K562 (cell line): Measurements from ENCODE around the gene TMEM151A. TPM values are rescaled to one million over a fixed set of nuclear protein-coding genes. Genes with fewer than 3 reads are reported as not detected.
A peak's percentile ranks its signal among the peaks of the same experiment; 100 is the strongest.

Source experiments
- CCNT2 ChIP-seq: IDR thresholded peaks from 2 replicates; pipeline ENCODE4 v1.6.1; 2011; ENCODE audit warnings: borderline replicate concordance, low read depth, mild to moderate bottlenecking, moderate library complexity, mixed read lengths, low read length; ENCODE audit not compliant: insufficient read length; ENCODE audit errors: extremely low read depth
- CREB1 ChIP-seq, 2 experiments: sonication (generic) in 1 of 2; formaldehyde crosslinking in 1 of 2; IDR thresholded peaks; 2 replicates each; pipeline versions ENCODE4 v1.6.1 to v1.8.0; 2012 to 2022; ENCODE audit warnings: inconsistent platforms in 1 of 2, mild to moderate bottlenecking in 1 of 2, missing genetic modification reagents in 1 of 2, moderate library complexity in 1 of 2
- EGR1 ChIP-seq: fragments of 450-650 bp; conservative IDR thresholded peaks from 2 replicates; pipeline ENCODE4 v1.6.1; 2017; ENCODE audit warnings: mild to moderate bottlenecking
- ELF2 ChIP-seq: fragments of 250-450 bp; sonication (Bioruptor Pico); IDR thresholded peaks from 2 replicates; pipeline ENCODE4 v1.5.0; 2021; ENCODE audit warnings: mild to moderate bottlenecking
- FOXM1 ChIP-seq, 2 experiments: fragments of 450-650 bp in 1 of 2; sonication (generic) in 1 of 2; formaldehyde crosslinking in 1 of 2; IDR thresholded peaks; 2 replicates each; pipeline versions ENCODE4 v1.6.1 to v1.9.0; 2017 to 2022; ENCODE audit warnings: low read depth in 2 of 2, mild to moderate bottlenecking in 2 of 2, missing genetic modification reagents in 1 of 2, moderate library complexity in 1 of 2
- GABPB2 ChIP-seq: fragments of 250-450 bp; sonication (Bioruptor Pico); conservative IDR thresholded peaks from 2 replicates; pipeline ENCODE4 v1.5.1; 2021; ENCODE audit warnings: mild to moderate bottlenecking
- HLTF ChIP-seq: fragments of 450-650 bp; IDR thresholded peaks from 2 replicates; pipeline ENCODE4 v1.6.1; 2016
- KLF13 ChIP-seq: fragments of 450-650 bp; IDR thresholded peaks from 2 replicates; pipeline ENCODE4 v1.6.1; 2016; ENCODE audit warnings: missing genetic modification characterization, low read depth, mild to moderate bottlenecking, missing compliant biosample characterization, moderate library complexity, borderline replicate concordance
- LARP7 ChIP-seq: fragments of 450-650 bp; IDR thresholded peaks from 2 replicates; pipeline ENCODE4 v1.6.1; 2016
- LCOR ChIP-seq: sonication (generic); formaldehyde crosslinking; IDR thresholded peaks from 2 replicates; pipeline ENCODE4 v1.8.0; 2022; ENCODE audit warnings: mild to moderate bottlenecking, missing genetic modification reagents
- NCOA6 ChIP-seq: fragments of 450-650 bp; IDR thresholded peaks from 2 replicates; pipeline ENCODE4 v1.6.1; 2017; ENCODE audit warnings: mild to moderate bottlenecking
- NFE2 ChIP-seq: IDR thresholded peaks from 2 replicates; pipeline ENCODE4 v1.6.1; 2014; ENCODE audit warnings: antibody characterized with exemption, low read depth
- POLR2H ChIP-seq: IDR thresholded peaks from 2 replicates; pipeline ENCODE4 v1.6.1; 2016; ENCODE audit warnings: missing genetic modification characterization, low read depth, mild to moderate bottlenecking, control low read depth, missing compliant biosample characterization, moderate library complexity
- PYGO2 ChIP-seq: fragments of 450-650 bp; IDR thresholded peaks from 2 replicates; pipeline ENCODE4 v1.6.1; 2016; ENCODE audit warnings: mild to moderate bottlenecking, missing genetic modification characterization, moderate library complexity, missing compliant biosample characterization
- RBM15 ChIP-seq: fragments of 200-400 bp; formaldehyde crosslinking; IDR thresholded peaks from 2 replicates; pipeline ENCODE4 v1.6.1; 2018; ENCODE audit warnings: mild to moderate bottlenecking, low read length, moderate library complexity; ENCODE audit not compliant: insufficient read depth
- RCOR1 ChIP-seq, 2 experiments: IDR thresholded peaks; 2 replicates each; pipeline ENCODE4 v1.6.1; 2012; ENCODE audit warnings: low read depth in 2 of 2, low read length in 2 of 2, borderline replicate concordance in 1 of 2, improper control_type of control experiment in 1 of 2
- RFX1 ChIP-seq: fragments of 450-650 bp; IDR thresholded peaks from 2 replicates; pipeline ENCODE4 v1.6.1; 2016; ENCODE audit warnings: mild to moderate bottlenecking, moderate library complexity
- SETDB1 ChIP-seq: IDR thresholded peaks from one replicate; pipeline ENCODE4 v1.6.1; 2012; ENCODE audit warnings: low read length, control low read depth, inconsistent platforms
- TAF7 ChIP-seq: fragments of 450-650 bp; IDR thresholded peaks from 2 replicates; pipeline ENCODE4 v1.6.1; 2016; ENCODE audit warnings: missing genetic modification characterization, missing compliant biosample characterization
- ZBTB1 ChIP-seq: sonication (generic); formaldehyde crosslinking; IDR thresholded peaks from 2 replicates; pipeline ENCODE4 v1.8.1; 2023; ENCODE audit warnings: missing genetic modification reagents, low read depth, mild to moderate bottlenecking, borderline replicate concordance
- ZNF324 ChIP-seq: fragments of 250-450 bp; sonication (Bioruptor Pico); IDR thresholded peaks from 2 replicates; pipeline ENCODE4 v1.4.0; 2020; ENCODE audit warnings: mild to moderate bottlenecking
- polyA plus RNA-seq, 8 experiments: library from polyadenylated mRNA; depleted of rRNA in 4 of 8; stranded (reverse) in 5 of 8; unstranded in 3 of 8; fragments of >200 nt; fragmentation: Nextera tagmentation in 2 of 8; fragmentation: Illumina TruSeq in 1 of 8; extraction: Ambion mirVana in 2 of 8; extraction: Trizol in 1 of 8; gene quantifications; 2 replicates each; pipeline versions ENCODE4 v1.2.1 to v1.2.3, GENCODE V29; 2011 to 2014; ENCODE audit warnings: inconsistent platforms in 1 of 8, missing spikeins in 1 of 8
- total RNA-seq, 7 experiments: library from RNA; depleted of rRNA in 6 of 7; stranded (reverse); fragments of >200 nt in 6 of 7; fragmentation: Illumina TruSeq in 2 of 7; extraction: Trizol in 2 of 7; gene quantifications; 2 replicates each; pipeline versions ENCODE4 v1.2.1 to v1.2.3, GENCODE V29; 2011 to 2021; ENCODE audit warnings: low replicate concordance in 1 of 7
- TF ChIP-seq, protein P1 (sequence below): fragments of 200-800 bp; sonication (Bioruptor generic); IDR thresholded peaks from 2 replicates; pipeline ENCODE4 v1.6.1; 2017; ENCODE audit warnings: missing genetic modification characterization, missing compliant biosample characterization
- TF ChIP-seq, protein P2 (sequence below): conservative IDR thresholded peaks from 2 replicates; pipeline ENCODE4 v1.6.1; 2011; ENCODE audit warnings: low read depth, mild to moderate bottlenecking, low read length; ENCODE audit not compliant: control insufficient read depth
- TF ChIP-seq, protein P3 (sequence below): fragments of 250-450 bp; sonication (Bioruptor Pico); IDR thresholded peaks from 2 replicates; pipeline ENCODE4 v1.8.0; 2021; ENCODE audit warnings: borderline replicate concordance, mild to moderate bottlenecking, moderate library complexity; ENCODE audit not compliant: poor library complexity, severe bottlenecking

TMEM151A gene
- total and polyA plus RNA-seq, 9 of the 15 experiments (the other 6 are each of a cell fraction or from before 2014, with no cell fraction given), result not detected

DNA sequence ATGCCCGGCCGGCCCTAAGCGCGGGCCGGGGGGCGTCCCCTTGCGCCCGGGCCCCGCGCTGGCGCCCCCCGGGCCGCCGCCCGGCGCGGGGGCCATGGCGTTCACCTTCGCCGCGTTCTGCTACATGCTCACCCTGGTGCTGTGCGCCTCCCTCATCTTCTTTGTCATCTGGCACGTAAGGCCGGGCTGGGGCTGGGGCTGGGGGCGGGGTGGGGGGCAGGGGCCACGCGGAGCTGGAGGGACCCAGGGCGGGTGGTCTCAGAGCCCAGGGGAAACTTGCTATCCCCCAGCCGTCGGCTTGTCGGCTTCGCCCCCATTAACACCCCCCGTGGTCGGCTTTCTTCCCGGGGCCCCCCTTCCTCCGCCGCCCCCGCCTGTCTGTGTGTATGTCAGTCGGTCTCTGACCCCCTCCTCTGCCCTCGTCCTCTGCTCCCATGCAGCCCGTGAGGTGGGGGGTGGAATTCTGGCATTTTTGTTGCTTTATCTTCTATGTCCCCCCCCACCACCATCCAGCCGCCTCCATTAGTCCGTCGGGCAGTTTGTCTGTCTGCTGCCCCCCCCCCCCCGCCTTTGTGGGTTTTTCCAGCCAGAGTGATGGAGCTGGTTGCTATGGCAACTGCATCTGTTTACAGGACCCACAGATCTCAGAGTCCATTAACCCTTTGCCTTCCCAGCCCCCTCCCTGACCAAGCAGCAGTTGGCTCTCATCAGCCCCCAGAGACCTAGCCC, 13.2 kb upstream of the TMEM151A start (continued):
- TF ChIP-seq PYGO2 (tag) (no peak), HLTF (no peak), RFX1 (peak; percentile 90), NCOA6 (no peak), KLF13 (tag) (no peak), GABPB2 (CRISPR knock-in tag) (no peak), POLR2H (tag) (no peak), TAF7 (tag) (no peak), NFE2 (no peak), EGR1 (peak; percentile 40; the same call in 1 of the 2 replicates), ZBTB1 (no peak), SETDB1 (no peak), LCOR (CRISPR knock-in tag) (no peak), ZNF324 (CRISPR knock-in tag) (no peak), ELF2 (CRISPR knock-in tag) (no peak), RBM15 (no peak), LARP7 (no peak), CCNT2 (peak; percentile 42), RCOR1 (IDR thresholded peaks at IDR 0.05; ENCODE audit: borderline replicate concordance in 1 of 2, low read depth in 2 of 2, low read length in 2 of 2) (peak in 1 of 2 experiments; percentile 72; a peak in 2 of 4 replicates), FOXM1 (IDR thresholded peaks at IDR 0.05; ENCODE audit: low read depth) (no peak), FOXM1 (CRISPR knock-in tag; IDR thresholded peaks at IDR 0.05; ENCODE audit: low read depth) (no peak), CREB1 (IDR thresholded peaks at IDR 0.05) (no peak), CREB1 (CRISPR knock-in tag; IDR thresholded peaks at IDR 0.05) (no peak)
- TF ChIP-seq, protein P1, sequence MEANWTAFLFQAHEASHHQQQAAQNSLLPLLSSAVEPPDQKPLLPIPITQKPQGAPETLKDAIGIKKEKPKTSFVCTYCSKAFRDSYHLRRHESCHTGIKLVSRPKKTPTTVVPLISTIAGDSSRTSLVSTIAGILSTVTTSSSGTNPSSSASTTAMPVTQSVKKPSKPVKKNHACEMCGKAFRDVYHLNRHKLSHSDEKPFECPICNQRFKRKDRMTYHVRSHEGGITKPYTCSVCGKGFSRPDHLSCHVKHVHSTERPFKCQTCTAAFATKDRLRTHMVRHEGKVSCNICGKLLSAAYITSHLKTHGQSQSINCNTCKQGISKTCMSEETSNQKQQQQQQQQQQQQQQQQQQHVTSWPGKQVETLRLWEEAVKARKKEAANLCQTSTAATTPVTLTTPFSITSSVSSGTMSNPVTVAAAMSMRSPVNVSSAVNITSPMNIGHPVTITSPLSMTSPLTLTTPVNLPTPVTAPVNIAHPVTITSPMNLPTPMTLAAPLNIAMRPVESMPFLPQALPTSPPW (CRISPR knock-in tag), result peak; percentile 70
- TF ChIP-seq, protein P2, sequence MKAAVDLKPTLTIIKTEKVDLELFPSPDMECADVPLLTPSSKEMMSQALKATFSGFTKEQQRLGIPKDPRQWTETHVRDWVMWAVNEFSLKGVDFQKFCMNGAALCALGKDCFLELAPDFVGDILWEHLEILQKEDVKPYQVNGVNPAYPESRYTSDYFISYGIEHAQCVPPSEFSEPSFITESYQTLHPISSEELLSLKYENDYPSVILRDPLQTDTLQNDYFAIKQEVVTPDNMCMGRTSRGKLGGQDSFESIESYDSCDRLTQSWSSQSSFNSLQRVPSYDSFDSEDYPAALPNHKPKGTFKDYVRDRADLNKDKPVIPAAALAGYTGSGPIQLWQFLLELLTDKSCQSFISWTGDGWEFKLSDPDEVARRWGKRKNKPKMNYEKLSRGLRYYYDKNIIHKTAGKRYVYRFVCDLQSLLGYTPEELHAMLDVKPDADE, result 0 out of 2 replicates have a peak, but pooled peaks have one; percentile 12
- TF ChIP-seq, protein P3, sequence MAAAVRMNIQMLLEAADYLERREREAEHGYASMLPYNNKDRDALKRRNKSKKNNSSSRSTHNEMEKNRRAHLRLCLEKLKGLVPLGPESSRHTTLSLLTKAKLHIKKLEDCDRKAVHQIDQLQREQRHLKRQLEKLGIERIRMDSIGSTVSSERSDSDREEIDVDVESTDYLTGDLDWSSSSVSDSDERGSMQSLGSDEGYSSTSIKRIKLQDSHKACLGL (CRISPR knock-in tag), result no peak
